Hepatic stellate cell (primary cell): Measurements from ENCODE around the gene STAMBP.
"Not testable (repeated sequence)": the region's sequence is repeated elsewhere in the genome, so short reads cannot be mapped to it uniquely, and the experiment has no call there.

ENCODE experiments used
- DNase-seq: peaks from one replicate; pipeline ENCODE4 v3.0.0; 2011; ENCODE audit warnings: low spot score

Gene STAMBP

DNA sequence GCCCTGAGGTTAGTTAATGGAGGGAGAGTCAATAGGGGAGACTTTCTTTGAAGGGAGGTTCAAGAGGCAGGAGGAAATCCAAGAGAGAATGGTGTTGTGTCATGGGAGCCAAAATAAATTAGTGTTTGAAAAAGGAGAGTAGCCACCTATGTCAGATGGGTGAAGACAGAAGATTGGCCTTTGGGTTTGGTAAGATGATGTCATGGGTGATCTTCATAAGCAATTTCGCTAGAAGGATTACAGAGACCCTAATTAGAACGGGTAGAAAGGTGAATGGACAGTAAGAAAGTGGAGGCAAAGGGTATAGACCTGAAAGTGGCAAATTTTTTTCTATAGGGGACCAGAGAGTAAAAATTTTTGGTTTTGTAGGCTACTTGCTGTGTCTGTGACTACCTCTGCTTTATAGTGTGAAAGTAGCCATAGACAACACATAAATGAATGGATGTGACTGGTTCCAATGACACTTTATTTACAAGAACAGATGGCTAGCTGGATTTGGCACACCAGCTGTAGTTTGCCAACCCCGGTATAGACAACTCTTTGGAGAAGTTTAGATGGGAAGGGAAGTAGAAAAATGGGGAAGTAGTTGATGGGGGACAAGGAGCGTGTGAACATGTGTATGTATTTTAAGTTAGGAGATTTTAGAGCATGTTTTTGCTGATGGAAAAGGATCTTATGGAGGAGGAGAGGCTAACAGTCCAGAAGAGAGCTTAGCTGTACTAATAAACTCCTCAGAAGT, 9.3 kb downstream of the STAMBP start:
- no peak for DNase-seq

DNA sequence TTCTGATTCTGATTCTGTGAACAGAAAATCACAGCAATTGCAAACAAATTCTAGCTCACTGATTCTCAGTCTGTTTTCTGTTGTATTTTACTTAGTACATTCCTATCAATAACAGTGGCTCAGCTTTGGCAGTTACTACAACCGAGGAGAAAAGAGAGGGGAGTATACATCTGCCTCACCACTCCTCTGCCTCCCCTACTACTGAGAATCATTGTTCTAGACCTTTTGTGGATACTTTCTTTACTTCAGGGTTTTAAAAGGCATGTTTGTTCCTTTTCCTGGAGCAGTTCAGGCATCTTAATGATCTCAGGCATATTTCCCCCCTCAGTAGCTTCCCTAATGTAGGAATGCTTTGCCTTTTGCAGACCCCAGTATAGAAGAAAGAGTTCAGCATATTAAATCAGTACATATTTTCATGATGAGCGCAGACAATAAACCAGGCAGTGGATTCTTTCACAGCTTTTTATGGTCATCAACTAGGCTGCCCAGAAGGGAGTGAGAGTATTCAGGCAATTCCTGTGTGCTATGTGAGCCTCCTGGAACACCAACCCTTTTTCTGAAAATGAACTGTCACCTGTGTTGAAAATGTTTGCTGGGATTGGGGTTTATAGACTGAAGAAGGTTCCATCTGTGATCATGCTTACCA, 10.3 kb downstream of the STAMBP start:
- no peak for DNase-seq

DNA sequence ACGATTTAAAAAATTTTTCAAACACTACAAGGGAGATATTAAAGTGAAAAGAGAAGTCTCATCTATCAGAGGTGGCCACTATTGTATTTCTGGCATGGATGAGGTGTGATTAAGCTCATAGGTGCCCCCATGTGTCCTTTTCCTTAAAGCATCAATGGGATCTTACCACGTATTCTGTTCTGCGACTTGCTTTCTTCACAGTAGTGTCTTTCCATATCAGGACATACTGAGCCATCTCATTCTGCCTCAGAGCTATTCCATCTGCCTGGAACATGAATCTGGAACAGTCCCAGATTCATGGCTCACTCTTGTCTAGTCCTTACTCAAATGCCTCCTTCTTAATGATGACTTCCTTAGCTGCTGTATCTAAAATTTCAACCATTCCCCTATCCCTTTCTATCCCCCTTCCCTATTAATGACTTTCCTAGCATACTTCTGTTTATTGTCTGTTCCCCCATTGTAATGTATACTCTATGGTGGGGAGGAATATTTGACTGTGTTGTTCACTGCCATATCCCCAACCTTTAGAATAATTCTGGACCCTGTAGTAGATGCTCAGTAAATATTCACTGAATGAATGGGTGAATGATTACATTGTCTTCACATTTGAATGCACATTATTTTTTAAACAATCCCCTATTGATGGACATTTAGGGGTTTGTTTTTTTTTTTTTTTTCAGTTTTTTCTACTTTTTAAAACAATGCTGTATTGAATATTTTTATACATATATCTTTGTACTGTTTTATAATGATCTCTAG, 11.1 kb downstream of the STAMBP start:
- no peak for DNase-seq

DNA sequence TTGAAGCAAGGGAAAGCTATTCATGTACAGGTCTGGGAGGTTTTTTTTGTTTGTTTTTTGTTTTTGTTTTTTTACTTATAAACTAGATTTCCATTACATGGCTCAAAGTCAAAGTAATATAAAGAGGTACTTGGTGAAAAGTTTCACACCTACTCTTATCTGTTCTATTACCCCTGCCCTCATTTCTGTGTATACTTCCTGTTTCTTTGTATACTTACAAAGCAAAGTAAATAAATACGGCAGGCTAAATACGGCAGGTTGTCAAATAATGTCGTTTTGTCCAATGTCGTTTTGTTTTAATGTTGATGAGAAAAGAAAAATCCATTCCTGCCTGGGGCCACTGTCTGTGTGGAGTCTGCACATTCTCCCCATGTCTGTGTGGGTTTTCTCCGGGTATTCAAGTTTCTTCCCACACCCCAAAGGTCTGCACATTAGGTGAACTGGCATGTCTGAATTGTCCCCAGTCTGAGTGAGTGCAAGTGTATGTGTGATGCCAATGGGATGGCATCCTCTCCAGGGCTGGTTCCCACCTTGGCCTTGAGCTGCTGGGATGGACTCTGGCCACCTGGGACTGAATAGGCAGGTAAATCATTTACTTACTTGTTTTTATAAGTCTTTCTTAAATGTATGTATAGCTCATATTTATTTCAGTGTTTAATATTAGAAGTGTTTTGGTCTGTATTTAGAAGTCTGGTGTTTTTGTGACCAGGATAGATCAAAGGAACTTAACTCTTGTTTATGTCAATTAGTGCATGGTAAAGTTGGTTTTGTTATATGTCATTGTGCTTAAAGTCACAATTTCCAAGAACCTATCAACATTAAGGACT, 13.4 kb downstream of the STAMBP start:
- DNase-seq: no peak

DNA sequence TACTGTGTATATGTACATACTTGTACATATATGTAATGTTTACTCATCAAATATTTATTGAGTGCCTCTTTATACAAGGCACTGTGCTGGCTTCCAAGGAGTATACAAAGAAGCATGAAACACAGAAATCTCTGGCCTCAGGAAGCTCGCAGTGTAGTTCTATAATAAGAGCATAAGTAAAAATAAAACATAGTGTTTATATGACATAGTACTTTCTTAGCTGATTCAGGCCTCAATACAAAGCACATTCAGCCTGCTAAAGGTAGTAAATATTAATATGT, 13.9 kb downstream of the STAMBP start:
- DNase-seq: no peak

DNA sequence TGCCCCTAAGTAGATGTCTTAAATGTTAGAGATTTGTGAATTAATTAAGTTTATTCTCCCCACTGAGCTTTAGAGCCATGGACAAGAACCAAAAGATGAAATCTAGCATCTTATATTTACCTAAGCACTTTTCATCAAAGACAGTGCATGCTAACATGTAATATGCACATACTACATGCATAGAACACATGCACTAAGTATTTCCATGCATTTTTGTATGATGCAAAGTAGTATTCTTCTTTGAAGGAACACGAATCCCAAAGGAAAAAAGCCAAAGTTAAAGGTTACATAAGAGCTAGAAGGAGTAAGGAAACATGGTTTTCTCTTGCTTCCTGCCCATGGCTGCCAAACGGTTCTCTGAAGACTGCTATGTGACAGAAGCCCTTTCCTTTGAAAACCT, 15.3 kb downstream of the STAMBP start:
- no peak for DNase-seq

DNA sequence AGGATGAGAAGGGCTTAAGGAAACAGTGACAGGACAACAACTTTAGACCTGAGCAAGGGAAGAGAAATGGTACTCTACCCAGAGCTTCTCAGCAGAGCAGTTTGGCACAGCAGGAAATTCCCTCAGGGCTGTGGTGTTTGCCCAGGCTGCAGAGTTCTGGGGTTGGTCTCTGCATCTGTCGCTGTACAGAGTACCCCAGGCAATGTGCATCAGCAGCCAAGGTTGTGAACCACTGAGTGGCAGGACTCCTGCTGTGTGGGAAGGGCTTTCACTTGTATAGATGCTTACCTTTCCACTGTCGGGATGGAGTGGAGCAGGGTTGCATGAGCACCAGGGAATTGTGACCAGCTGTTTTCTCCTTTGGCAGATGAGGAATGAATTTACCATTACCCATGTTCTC, 21.2 kb downstream of the STAMBP start:
- DNase-seq: no peak

DNA sequence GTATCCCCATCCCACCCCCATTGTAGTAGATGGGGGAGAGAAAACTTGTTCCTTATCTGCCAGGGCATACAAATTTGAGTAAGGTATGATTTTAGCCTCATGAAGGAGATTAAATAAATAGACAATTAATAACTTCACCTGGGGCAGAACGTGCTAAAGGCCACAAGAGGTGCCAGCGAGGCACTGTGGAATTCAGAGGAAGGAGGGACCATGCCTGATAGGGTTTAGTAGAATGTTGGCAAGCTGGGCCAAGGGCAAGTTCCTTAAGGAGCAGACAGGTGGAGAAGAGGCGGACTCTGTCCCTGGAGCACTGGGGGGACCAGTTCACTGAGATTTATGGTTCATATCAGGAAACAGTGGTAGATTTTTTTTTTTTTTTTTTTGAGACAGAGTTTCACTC, 22.5 kb downstream of the STAMBP start:
- no peak for DNase-seq

DNA sequence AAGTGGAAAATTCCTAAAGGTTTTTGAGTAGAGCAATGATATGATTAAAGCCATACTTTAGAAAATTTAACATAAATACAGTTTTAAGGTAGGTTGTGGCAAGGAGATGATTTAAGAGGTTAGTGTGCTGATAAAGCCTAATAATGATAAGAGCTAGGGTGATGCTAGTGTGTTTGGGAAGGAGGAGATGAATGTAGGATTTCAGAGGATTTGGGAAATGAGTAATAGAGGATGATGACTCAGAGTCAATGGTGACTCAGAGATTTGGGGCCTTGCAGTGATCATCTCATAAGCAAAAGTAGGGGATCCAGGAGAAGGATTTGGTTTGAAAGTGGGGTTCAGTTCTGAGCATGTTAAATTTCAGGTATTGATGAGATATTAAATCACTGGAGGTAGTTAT, 23.3 kb downstream of the STAMBP start:
- DNase-seq: peak; percentile 67

DNA sequence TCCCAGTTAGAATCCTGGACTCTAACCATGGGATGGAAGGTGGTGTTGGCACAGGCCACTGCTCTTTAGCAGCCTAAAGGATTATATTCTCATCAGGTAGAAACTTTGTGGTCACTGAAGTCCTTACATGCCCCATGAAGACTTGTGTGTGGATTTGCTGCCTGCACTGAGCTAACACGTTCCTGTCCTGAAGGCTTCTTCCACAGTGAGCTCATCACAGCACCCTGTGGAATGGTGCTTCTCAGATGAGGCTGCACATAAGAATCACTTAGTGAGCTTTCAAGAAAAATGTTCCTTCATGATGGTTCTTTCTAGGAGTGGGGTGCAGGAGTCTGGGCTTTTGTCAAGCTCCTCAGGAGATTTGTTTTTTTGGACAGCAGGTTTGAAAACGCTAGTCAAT, 26.8 kb downstream of the STAMBP start:
- no peak for DNase-seq

DNA sequence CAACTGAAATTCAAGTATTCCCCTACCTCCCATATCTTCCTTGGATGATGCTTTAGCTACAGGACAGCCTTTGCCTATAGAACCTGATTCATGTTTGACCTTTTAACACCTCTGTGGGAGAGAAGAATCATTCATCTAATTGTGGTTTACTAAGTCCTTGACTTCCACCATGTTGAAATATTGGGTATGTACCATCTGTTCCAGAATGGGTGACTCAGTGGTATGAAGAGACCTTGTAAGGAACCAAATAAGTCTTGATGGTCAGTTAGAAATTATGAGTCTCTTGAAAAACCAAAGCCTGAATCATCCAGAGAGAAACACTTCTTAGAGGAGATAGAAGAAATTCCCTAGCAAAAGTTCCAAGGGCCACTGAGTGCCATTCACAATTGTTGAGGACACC, 27.5 kb downstream of the STAMBP start:
- peak; percentile 9 for DNase-seq

DNA sequence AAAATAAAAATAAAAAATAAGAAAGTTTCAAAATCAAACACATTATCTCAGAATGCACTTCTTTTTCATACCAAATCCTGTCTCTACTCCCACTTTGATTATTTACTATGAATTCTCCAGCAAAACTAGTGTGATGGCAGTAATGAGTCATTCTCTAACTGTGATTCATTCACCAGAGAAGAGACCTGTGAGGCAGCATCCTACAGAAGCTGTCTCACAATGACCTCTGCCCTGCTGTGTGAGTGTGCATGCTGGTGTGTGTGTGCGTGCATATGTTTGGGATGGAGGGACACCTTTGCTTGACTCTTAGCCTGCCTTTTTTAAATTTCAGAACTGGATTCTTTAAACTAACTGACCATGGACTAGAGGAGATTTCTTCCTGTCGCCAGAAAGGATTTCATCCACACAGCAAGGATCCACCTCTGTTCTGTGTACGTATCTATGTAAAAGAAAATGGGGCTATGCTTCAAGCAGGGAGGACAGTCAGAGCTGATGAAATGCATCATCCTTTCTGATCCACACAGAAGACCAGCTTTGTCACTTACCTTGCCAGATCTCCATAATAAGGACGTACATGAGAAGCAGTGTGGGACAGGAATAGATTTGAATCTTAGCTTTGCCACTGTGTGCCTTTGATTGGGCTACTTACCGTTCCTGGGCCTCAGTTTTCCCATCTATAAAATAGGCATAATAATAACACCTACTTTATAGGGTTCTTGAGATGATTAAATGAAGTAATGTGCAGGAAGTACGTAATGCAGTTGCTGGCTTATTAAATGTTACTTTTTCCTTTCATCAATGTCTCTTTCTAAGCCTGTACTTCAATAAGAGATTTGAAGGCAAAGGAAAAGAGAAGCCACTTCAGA, 31.2 kb downstream of the STAMBP start:
- peak; percentile 64 for DNase-seq

DNA sequence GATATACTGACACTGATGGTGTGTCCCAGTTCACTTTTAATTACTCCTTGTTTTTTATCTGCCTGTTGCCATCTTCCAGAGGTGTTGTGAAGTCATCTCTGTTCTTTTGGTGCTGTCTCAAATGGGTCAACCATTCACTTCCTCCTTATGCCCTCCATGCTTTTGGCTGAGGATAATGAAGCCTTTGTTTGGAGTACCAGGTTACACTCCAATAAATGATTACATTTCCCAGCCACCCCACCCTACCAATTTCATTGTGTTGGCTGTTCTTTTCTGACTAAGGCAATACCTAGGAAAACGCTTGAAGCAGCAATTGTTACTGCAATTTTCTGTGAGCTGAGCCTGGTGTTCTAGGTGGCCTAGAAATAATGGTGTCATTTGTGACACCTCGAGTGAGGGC, 34.2 kb downstream of the STAMBP start:
- DNase-seq: no peak

DNA sequence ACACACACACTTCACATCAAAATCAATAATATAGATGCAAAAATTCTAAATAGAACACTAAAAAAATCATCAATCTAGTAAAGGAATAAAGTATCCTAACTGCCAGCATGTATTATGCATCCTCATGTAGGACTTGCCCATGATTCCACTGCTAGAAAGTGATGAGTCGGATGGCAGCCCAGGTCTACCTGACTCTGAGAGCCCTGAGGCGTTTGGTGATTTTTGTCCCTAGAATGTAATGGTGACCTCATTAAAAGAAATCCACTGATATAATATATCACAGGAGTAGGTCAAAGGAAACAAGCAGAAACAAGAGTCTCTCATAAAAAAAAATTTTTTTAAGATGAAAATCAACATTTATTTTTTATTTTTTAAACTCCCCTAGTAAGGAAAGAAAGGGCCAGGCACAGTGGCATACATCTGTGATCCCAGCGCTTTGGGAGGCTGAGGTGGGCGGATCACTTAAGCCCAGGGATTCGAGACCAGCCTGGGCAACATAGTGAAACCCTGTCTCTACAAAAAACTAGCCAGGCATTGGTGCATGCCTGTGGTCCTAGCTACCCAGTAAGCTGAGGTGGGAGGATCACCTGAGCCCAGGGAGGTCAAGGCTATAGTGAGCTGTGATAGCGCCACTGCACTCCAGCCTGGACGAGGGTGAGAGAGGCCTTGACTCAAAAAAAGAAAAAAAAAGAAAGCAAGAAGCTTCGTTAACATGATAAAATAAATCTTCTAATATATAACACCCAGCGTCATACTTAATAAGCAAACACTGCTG, 39.6 kb downstream of the STAMBP start:
- no peak for DNase-seq

DNA sequence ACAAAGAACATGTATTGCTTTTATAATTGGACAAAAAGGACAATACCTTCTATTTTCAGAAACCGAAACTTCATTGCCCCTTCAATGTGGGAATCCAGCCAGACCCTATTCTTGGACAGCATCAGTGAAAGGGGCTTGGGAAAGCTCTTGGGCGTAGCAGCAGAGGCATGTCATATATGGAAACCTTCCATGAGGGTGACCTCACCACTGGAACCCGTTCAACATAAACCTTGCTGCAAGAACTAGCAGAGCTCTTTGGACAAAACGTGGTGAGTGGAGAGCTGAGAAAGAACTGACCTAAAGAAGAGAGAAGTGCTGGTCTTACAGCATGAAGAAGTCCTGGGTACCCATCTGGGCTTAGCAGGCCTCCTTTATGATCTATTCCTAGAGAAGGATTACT, 41.3 kb downstream of the STAMBP start:
- peak; percentile 42 for DNase-seq

DNA sequence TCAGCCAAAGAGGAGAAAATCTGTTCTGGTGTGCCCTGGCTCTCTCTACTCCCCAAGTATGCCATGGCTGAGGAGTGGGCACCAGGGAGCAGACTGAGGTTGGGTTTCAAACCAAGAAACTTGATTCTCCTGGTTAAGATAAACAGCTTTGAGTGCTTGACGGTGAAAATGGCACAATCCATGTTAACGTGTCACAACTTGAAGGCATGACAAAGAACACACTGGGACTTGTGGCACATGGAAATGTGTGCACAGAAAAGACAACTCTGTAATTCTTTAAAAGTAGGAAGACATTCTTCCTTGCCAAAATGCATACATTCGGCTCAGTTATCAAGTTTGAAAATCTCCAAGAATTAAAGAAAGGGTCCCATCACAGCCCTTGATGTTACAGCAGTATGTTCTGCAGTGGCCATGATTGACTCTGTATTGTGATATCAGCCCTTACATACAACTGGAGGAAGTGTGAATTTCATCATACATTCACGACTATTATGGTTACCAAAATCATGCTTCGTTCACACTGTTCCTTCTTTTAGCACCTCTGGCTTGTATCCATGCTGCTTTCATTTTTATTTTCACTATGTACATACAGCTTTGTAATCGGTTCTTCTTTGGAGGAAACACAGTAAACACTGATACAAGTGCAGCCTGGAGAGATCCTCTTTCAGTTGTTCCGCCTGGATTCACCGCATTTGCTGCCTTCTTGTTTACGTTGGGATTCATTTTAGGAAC, 48.5 kb downstream of the STAMBP start:
- no peak for DNase-seq

DNA sequence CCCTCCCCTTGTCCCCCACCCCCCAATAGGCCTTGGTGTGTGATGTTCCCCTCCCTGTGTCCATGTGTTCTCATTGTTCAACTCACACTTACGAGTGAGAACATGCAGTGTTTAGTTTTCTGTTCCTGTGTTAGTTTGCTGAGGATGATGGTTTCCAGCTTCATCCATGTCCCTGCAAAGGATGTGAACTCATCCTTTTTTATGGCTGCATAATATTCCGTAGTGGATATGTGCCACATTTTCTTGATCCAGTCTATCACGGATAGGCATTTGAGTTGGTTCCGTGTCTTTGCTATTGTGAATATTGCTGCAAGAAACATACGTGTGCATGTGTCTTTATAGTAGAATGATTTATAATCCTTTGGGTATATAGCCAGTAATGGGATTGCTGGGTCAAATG, 49.2 kb downstream of the STAMBP start:
- not testable (repeated sequence) for DNase-seq

DNA sequence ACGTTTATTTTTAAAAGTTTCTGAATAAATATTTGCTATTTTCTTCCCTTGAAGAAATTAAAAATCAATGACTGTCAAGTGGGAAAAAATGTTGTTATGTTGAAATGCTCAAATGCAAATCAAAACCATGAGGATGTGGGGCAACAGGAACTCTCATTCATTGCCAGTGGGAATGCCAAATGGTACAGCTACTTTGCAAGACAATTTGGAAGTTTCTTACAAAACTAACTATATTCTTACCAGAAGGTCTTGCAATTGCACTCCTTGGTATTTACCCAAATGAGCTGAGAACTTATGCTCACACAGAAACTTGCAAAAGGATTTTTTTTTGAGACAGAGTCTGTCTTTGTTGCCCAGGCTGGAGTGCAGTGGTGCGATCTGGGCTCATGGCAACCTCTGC, 56.6 kb downstream of the STAMBP start:
- no peak for DNase-seq

DNA sequence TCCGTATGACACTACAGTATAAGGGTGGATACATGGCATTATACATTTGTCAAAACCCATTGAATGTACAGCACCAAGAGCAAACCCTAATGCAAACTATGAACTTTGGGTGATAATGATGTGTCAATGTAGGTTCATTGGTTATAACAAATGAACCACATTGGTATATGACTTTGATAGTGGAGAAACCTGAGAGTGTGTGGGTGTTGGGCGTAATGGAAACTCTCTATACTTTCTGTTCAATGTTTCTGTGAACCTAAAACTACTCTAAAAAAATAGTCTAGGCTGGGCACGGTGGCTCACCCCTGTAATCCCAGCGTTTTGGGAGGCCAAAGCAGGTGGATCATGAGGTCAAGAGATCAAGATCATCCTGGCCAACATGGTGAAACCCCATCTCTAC, 57.6 kb downstream of the STAMBP start:
- no peak for DNase-seq
